Measurements from ENCODE around the gene CDH5.

- no peak for TF ChIP-seq CTCF (IDR thresholded peaks at IDR 0.05; ENCODE audit: control extremely low read depth in 1 of 3, insufficient read depth in 1 of 3, low read depth in 1 of 3, low read length in 3 of 3)
- TF ChIP-seq ATF2 (IDR thresholded peaks at IDR 0.05; ENCODE audit: low read length): no peak
- TF ChIP-seq POLR2A (IDR thresholded peaks at IDR 0.05; ENCODE audit: control extremely low read depth in 1 of 2, low read depth in 2 of 2, low read length in 2 of 2): no peak
- no peak for TF ChIP-seq POLR2AphosphoS5 (IDR thresholded peaks at IDR 0.05; ENCODE audit: low read depth, low read length)
- TF ChIP-seq EGR1 (IDR thresholded peaks at IDR 0.05; ENCODE audit: borderline replicate concordance, low read depth, low read length): no peak
- no peak for TF ChIP-seq RAD21 (IDR thresholded peaks at IDR 0.05 in 1 of 2, conservative IDR thresholded peaks at IDR 0.05 in 1 of 2; ENCODE audit: low read depth in 2 of 2, low read length in 2 of 2)
- TF ChIP-seq EZH2 (IDR thresholded peaks at IDR 0.05; ENCODE audit: low read depth, low read length, severe bottlenecking): no peak
- no peak for TF ChIP-seq EP300 (IDR thresholded peaks at IDR 0.05; ENCODE audit: borderline replicate concordance in 1 of 2, low read depth in 2 of 2, low read length in 2 of 2)
- no peak for TF ChIP-seq E2F6 (IDR thresholded peaks at IDR 0.05)
- TF ChIP-seq YY1 (IDR thresholded peaks at IDR 0.05; ENCODE audit: low read depth, low read length): no peak
- TF ChIP-seq JUND (IDR thresholded peaks at IDR 0.05; ENCODE audit: low read length): no peak
- no peak for TF ChIP-seq CBX8 (IDR thresholded peaks at IDR 0.05; ENCODE audit: borderline replicate concordance, low read depth, low read length)
- no peak for TF ChIP-seq ZNF274 (IDR thresholded peaks at IDR 0.05; ENCODE audit: borderline replicate concordance, extremely low read depth, low read length)
- no peak for TF ChIP-seq CHD2 (IDR thresholded peaks at IDR 0.05; ENCODE audit: low read length)
Measured at GRCh38 chr16:66373667-66374066, 7.2 kb downstream of the CDH5 start.
